22Rv1 (cell line): ENCODE results near the gene ASAH2.
"Not testable (repeated sequence)": the region's sequence is repeated elsewhere in the genome, so short reads cannot be mapped to it uniquely, and the experiment has no call there.

ENCODE experiments used
- H3K27ac ChIP-seq: fragments of 450-650 bp; 2 replicates; pipeline ENCODE4 v1.5.1; 2017
- CTCF ChIP-seq: fragments of 450-650 bp; IDR thresholded peaks from 2 replicates; pipeline ENCODE4 v1.5.1; 2017; ENCODE audit warnings: mild to moderate bottlenecking
- ZFX ChIP-seq: fragments of 450-650 bp; IDR thresholded peaks from 2 replicates; pipeline ENCODE4 v1.6.1; 2017; ENCODE audit warnings: antibody characterized with exemption, borderline replicate concordance

Gene ASAH2

GRCh38 chr10:50279489-50279888 lies 28.2 kb upstream of the ASAH2 start:
- no peak overlapping the region for H3K27ac ChIP-seq
- no peak for TF ChIP-seq ZFX
- no peak for TF ChIP-seq CTCF

- no peak for TF ChIP-seq ZFX
- peak; percentile 80 for TF ChIP-seq CTCF
Measured at GRCh38 chr10:50275650-50276235, 24.4 kb upstream of the ASAH2 start.

GRCh38 chr10:50272531-50272930 lies 21.2 kb upstream of the ASAH2 start:
- H3K27ac ChIP-seq = no peak overlapping the region
- TF ChIP-seq CTCF = no peak
- no peak for TF ChIP-seq ZFX

More at GRCh38 chr10:50275650-50276235, 24.4 kb upstream of the ASAH2 start:
- no peak overlapping the region for H3K27ac ChIP-seq

GRCh38 chr10:50271564-50272250 lies 20.4 kb upstream of the ASAH2 start:
- TF ChIP-seq CTCF (no peak), ZFX (no peak)
- no peak overlapping the region for H3K27ac ChIP-seq

- H3K27ac ChIP-seq = not testable (repeated sequence)
Measured at GRCh38 chr10:50267877-50268276, 16.6 kb upstream of the ASAH2 start.

- H3K27ac ChIP-seq = not testable (repeated sequence)
Measured at GRCh38 chr10:50262625-50263024, 11.3 kb upstream of the ASAH2 start.

- H3K27ac ChIP-seq = no peak overlapping the region
- TF ChIP-seq ZFX (no peak), CTCF (no peak)
Measured at GRCh38 chr10:50260791-50261281, 9.5 kb upstream of the ASAH2 start.

- TF ChIP-seq CTCF (no peak), ZFX (no peak)
- H3K27ac ChIP-seq = no peak overlapping the region
Measured at GRCh38 chr10:50254479-50254878, 3.2 kb upstream of the ASAH2 start.
